ENCODE results near the gene AGBL5.

DNA sequence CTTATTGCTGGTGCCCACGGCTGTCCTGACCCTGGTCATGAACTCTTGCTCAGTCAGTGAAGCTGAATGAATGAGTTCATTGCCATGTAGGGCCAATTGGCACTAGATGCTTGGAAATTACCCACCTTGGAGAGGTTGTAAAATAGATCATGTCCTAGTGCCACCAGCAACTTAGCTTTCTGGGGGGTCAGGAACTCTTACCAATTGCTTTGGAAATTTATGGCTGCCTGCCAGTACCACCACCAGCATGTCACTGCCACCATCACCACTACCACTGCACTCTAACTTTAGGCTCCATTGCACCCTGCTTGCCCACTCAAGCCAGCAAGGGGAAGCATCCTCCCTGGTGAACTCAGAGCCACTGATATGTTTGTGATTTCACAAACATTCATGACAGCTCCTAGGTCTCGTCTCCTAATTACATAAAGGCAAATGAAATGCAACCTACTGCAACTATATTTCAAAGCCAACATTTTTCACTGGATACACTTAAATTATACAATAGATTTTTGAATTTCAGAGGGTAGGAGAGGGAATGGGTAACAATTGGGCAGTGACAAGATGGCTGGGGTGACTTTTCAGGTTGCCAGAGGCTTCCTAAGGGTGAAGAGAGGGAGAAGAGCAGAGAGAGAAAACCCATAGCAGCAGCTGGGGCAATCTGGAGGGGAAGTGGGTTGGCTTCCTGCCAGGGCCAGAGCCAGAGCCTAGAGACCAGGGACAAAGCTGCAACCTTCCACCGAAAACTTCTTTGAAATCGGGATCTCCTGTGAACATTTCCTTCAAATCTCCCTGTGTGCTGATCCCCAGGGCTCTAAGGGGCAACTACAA lies 23.5 kb downstream of the AGBL5 start:
- TF ChIP-seq MZF1 (tag by site-specific recombination; IDR thresholded peaks at IDR 0.05; ENCODE audit: borderline replicate concordance) (no peak), ZBTB7A (tag by site-specific recombination; IDR thresholded peaks at IDR 0.05; ENCODE audit: low read depth) (no peak), ZNF335 (tag by site-specific recombination; conservative IDR thresholded peaks at IDR 0.05) (no peak), ZEB2 (tag by site-specific recombination; IDR thresholded peaks at IDR 0.05) (no peak)
- TF ChIP-seq, protein P1, sequence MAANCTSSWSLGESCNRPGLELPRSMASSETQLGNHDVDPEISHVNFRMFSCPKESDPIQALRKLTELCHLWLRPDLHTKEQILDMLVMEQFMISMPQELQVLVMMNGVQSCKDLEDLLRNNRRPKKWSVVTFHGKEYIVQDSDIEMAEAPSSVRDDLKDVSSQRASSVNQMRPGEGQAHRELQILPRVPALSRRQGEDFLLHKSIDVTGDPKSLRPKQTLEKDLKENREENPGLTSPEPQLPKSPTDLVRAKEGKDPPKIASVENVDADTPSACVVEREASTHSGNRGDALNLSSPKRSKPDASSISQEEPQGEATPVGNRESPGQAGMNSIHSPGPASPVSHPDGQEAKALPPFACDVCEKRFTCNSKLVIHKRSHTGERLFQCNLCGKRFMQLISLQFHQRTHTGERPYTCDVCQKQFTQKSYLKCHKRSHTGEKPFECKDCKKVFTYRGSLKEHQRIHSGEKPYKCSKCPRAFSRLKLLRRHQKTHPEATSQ (tag by site-specific recombination; IDR thresholded peaks at IDR 0.05), result no peak
- TF ChIP-seq, protein P2, sequence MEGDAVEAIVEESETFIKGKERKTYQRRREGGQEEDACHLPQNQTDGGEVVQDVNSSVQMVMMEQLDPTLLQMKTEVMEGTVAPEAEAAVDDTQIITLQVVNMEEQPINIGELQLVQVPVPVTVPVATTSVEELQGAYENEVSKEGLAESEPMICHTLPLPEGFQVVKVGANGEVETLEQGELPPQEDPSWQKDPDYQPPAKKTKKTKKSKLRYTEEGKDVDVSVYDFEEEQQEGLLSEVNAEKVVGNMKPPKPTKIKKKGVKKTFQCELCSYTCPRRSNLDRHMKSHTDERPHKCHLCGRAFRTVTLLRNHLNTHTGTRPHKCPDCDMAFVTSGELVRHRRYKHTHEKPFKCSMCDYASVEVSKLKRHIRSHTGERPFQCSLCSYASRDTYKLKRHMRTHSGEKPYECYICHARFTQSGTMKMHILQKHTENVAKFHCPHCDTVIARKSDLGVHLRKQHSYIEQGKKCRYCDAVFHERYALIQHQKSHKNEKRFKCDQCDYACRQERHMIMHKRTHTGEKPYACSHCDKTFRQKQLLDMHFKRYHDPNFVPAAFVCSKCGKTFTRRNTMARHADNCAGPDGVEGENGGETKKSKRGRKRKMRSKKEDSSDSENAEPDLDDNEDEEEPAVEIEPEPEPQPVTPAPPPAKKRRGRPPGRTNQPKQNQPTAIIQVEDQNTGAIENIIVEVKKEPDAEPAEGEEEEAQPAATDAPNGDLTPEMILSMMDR (tag by site-specific recombination; IDR thresholded peaks at IDR 0.05), result no peak
- TF ChIP-seq, protein P3, sequence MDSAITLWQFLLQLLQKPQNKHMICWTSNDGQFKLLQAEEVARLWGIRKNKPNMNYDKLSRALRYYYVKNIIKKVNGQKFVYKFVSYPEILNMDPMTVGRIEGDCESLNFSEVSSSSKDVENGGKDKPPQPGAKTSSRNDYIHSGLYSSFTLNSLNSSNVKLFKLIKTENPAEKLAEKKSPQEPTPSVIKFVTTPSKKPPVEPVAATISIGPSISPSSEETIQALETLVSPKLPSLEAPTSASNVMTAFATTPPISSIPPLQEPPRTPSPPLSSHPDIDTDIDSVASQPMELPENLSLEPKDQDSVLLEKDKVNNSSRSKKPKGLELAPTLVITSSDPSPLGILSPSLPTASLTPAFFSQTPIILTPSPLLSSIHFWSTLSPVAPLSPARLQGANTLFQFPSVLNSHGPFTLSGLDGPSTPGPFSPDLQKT (IDR thresholded peaks at IDR 0.05; ENCODE audit: borderline replicate concordance, low read depth, low read length), result no peak

All from HEK293 (cell line).